ENCODE results near the gene OCIAD2.

GRCh38 chr4:48899432-48899749 lies 7.2 kb downstream of the OCIAD2 start:
- TF ChIP-seq CTCF (IDR thresholded peaks at IDR 0.05) (no peak), POLR2A (IDR thresholded peaks at IDR 0.05) (no peak), POLR2AphosphoS5 (IDR thresholded peaks at IDR 0.05) (no peak), EP300 (IDR thresholded peaks at IDR 0.05; ENCODE audit: low read depth) (no peak)
